Pancreas (tissue), 10 donors: ENCODE results near the gene FAM186B. TPM values are rescaled to one million over a fixed set of nuclear protein-coding genes. Genes with fewer than 3 reads are reported as not detected.

Experiments used
- ATAC-seq, 4 donors: fragments of 200-7000 bp; cut with Tn5 transposase; one replicate each; pipeline versions ENCODE4 v1.8.0 to v1.9.1; 2020; ENCODE audit warnings: mild to moderate bottlenecking in 4 of 4, moderate library complexity in 4 of 4
- DNase-seq, 6 donors: peaks; one replicate each; pipeline ENCODE4 v3.0.0-alpha.2; 2020
- FAIRE-seq: peaks from 2 replicates; lab custom pipeline; 2012; peaks lifted over from hg19 to GRCh38; lab: Jason Lieb, UNC
- H3K27ac ChIP-seq, 4 donors: fragments of 200-600 bp; sonication (generic); 1 replicate in 3 of 4; 2 replicates in 1 of 4; pipeline versions ENCODE4 v1.5.0 to v1.8.0; 2020
- H3K27me3 ChIP-seq, 4 donors: fragments of 200-600 bp; one replicate each; pipeline ENCODE4 v1.8.0; 2021
- H3K36me3 ChIP-seq, 3 donors: fragments of 200-600 bp; sonication (generic) in 1 of 3; one replicate each; pipeline versions ENCODE4 v1.5.0 to v1.8.0; 2020 to 2021
- H3K4me1 ChIP-seq, 3 donors: fragments of 200-600 bp; one replicate each; pipeline ENCODE4 v1.8.0; 2021
- H3K4me3 ChIP-seq, 4 donors: fragments of 200-600 bp; sonication (generic) in 2 of 4; one replicate each; pipeline versions ENCODE4 v1.5.0 to v1.8.0; 2020 to 2021
- H3K9me3 ChIP-seq, 4 donors: fragments of 200-600 bp; one replicate each; pipeline ENCODE4 v1.8.0; 2021
- CTCF ChIP-seq, 4 donors: fragments of 200-600 bp; sonication (generic) in 3 of 4; IDR thresholded peaks; one replicate each; pipeline versions ENCODE4 v1.5.0 to v1.8.0; 2021; ENCODE audit warnings: antibody characterized with exemption in 4 of 4
- WGBS, 2 donors: extraction: QIAGEN DNeasy Blood & Tissue Kit; methylation state at CpG; one replicate each; pipeline ENCODE4 v1.1.7; 2013; 5-methylcytosine and 5-hydroxymethylcytosine counted together
- intact Hi-C, 3 donors: fragments of 100-400 bp; cut with DNase I; formaldehyde crosslinking; loops; one replicate each; pipeline versions ENCODE4 v1.11.1 to v1.14.2; 2022
- polyA plus RNA-seq, 2 donors: library from polyadenylated mRNA; stranded (reverse); fragments of 200-250 nt; gene quantifications; one replicate each; pipeline ENCODE4 v1.2.3, GENCODE V29; 2013
- total RNA-seq, 6 donors: library from RNA; stranded (reverse); fragmentation: NEBNext Ultra II Directional in 4 of 6; extraction: Animal tissue kit (Norgen Biotek cat#: 25700) in 4 of 6; gene quantifications; one replicate each; pipeline versions ENCODE4 v1.2.1 to v1.2.4, GENCODE V29; 2021 to 2023
- donor health status: healthy with polysubstance abuse.
- donor health status: DM: no; HTN: no; CAD: no; lungs with moderate emphysema.
- donor health status: DM: no; HTN: no; CAD: no.
- donor health status: control.
- donor health status: control.
- donor health status: Bipolar disorder and iron deficiency.
- donor health status: DM: yes; HTN: yes; CAD: no.
- donor health status: DM: no; HTN: no; CAD: no.
- donor health status: DM: no; HTN: no; CAD: no.
- donor health status: DM: yes; HTN: yes; CAD: no.

The FAM186B gene
- total and polyA plus RNA-seq, 8 donors, result 0.49 to 1.7 (median 0.74) TPM

GRCh38 chr12:49553512-49554088 lies 51.8 kb downstream of the FAM186B start:
- 48 to 50% methylated on average over 2 of the region's 2 CpGs for WGBS, 2 donors
- intact Hi-C loops, result no loop called here
- DNase-seq (no peak), ATAC-seq (peak in 3 of 4 donors; percentile 36 to 60 (median 41)), FAIRE-seq (no peak)
- no peaks in the 10 kb centered on the region for H3K27me3 ChIP-seq
- peak in 3 of 4 donors; percentile 14 to 23 (median 18) for TF ChIP-seq CTCF (IDR thresholded peaks at IDR 0.05)
- peaks cover 0 to 13% (median under 1%) of the 10 kb centered on the region in 3 donors for H3K36me3 ChIP-seq
- no peak overlapping the region for H3K4me3 ChIP-seq
- no peak overlapping the region for H3K27ac ChIP-seq
- peaks cover 12 to 24% (median 22%) of the 10 kb centered on the region in 3 donors for H3K4me1 ChIP-seq
- H3K9me3 ChIP-seq, result no peaks in the 10 kb centered on the region

GRCh38 chr12:49552899-49553298 lies 52.5 kb downstream of the FAM186B start:
- peak in 1 of 6 donors; percentile 43 for DNase-seq

GRCh38 chr12:49552425-49552824 lies 53.0 kb downstream of the FAM186B start:
- DNase-seq (no peak), FAIRE-seq (no peak), ATAC-seq (no peak)
- WGBS, 2 donors, result 75 to 78% methylated on average over 9 of the region's 9 CpGs
- Histone ChIP-seq H3K4me3 (no peak overlapping the region), H3K9me3 (no peaks in the 10 kb centered on the region), H3K36me3 (peaks cover 0 to 1% (median 0%) of the 10 kb centered on the region in 3 donors), H3K27ac (peak overlapping the region in 3 of 4 donors; percentile 9 to 60 (median 50)), H3K4me1 (peaks cover 12 to 24% (median 22%) of the 10 kb centered on the region in 3 donors), H3K27me3 (no peaks in the 10 kb centered on the region)
- intact Hi-C loops, result no loop called here
- TF ChIP-seq CTCF (IDR thresholded peaks at IDR 0.05), result no peak

More at GRCh38 chr12:49552899-49553298, 52.5 kb downstream of the FAM186B start:
- peaks cover 0 to 6% (median 0%) of the 10 kb centered on the region in 3 donors for H3K36me3 ChIP-seq
- no peak for TF ChIP-seq CTCF (IDR thresholded peaks at IDR 0.05)
- WGBS, 2 donors, result 87 to 89% methylated on average over 8 of the region's 8 CpGs
- no peak overlapping the region for H3K27ac ChIP-seq
- no peak for FAIRE-seq
- no peak for ATAC-seq
- intact Hi-C loops, result no loop called here
- peaks cover 12 to 24% (median 22%) of the 10 kb centered on the region in 3 donors for H3K4me1 ChIP-seq
- no peaks in the 10 kb centered on the region for H3K9me3 ChIP-seq
- H3K27me3 ChIP-seq, result no peaks in the 10 kb centered on the region
- H3K4me3 ChIP-seq, result no peak overlapping the region

- H3K27me3 ChIP-seq, result no peaks in the 10 kb centered on the region
- intact Hi-C loops, result no loop called here
- 15 to 17% methylated on average over 7 of the region's 7 CpGs for WGBS, 2 donors
- H3K9me3 ChIP-seq, result no peaks in the 10 kb centered on the region
- H3K36me3 ChIP-seq, result no peaks in the 10 kb centered on the region
- FAIRE-seq (no peak), ATAC-seq (peak; percentile 76 to 84 (median 81)), DNase-seq (peak; percentile 59 to 81 (median 69))
- no peak overlapping the region for H3K4me3 ChIP-seq
- H3K4me1 ChIP-seq, result peaks cover 12 to 24% (median 22%) of the 10 kb centered on the region in 3 donors
- H3K27ac ChIP-seq, result peak overlapping the region in 3 of 4 donors; percentile 9 to 60 (median 50)
- no peak for TF ChIP-seq CTCF (IDR thresholded peaks at IDR 0.05)
Measured at GRCh38 chr12:49552014-49552413, 53.4 kb downstream of the FAM186B start.
